Endothelial cell of umbilical vein (primary cell): ENCODE results near the gene AFP. TPM values are rescaled to one million over a fixed set of nuclear protein-coding genes. Genes with fewer than 3 reads are reported as not detected.

Experiments used
- BruUV-seq: library from RNA; stranded (reverse); fragments of 400-500 nt; replicated peaks from 2 replicates; lab custom pipeline; 2021; lab: Mats Ljungman, UMichigan
- CTCF ChIA-PET: fragments of 300-600, 350-600 bp; sonication (Branson Sonifier 250); formaldehyde crosslinking; loops from one replicate; lab custom pipeline; 2021; ENCODE audit warnings: antibody characterized with exemption, inconsistent platforms; lab: Charles Lee
- POLR2A ChIA-PET: fragments of 300-600, 350-600 bp; sonication (Branson Sonifier 250); formaldehyde crosslinking; loops from one replicate; lab custom pipeline; 2021; ENCODE audit warnings: antibody characterized with exemption, inconsistent platforms; lab: Charles Lee
- DNase-seq: peaks from one replicate; pipeline ENCODE4 v3.0.0-alpha.2; 2011; ENCODE audit warnings: low read depth, low spot score
- FAIRE-seq: peaks from 2 replicates; lab custom pipeline; 2011; peaks lifted over from hg19 to GRCh38; lab: Jason Lieb, UNC
- H2AFZ ChIP-seq: 2 replicates; pipeline ENCODE4 v1.6.0; 2012; ENCODE audit warnings: low read depth, low read length, control low read depth, inconsistent platforms
- H3K27ac ChIP-seq: 2 replicates; pipeline ENCODE4 v1.5.1; 2011; ENCODE audit warnings: low read depth, mild to moderate bottlenecking, control low read depth, low read length, moderate library complexity; ENCODE audit not compliant: insufficient read depth
- H3K27me3 ChIP-seq, 2 experiments: 2 replicates each; pipeline versions ENCODE4 v1.6.0 to v1.6.1; 2011; ENCODE audit warnings: low read length in 2 of 2, mixed read lengths in 1 of 2; ENCODE audit not compliant: control insufficient read depth in 2 of 2, insufficient read depth in 2 of 2
- H3K36me3 ChIP-seq, 2 experiments: 2 replicates in 1 of 2; 3 replicates in 1 of 2; pipeline ENCODE4 v1.5.1; 2011; ENCODE audit warnings: low read length in 2 of 2, mild to moderate bottlenecking in 1 of 2, moderate library complexity in 1 of 2; ENCODE audit not compliant: control insufficient read depth in 2 of 2, insufficient read depth in 2 of 2; ENCODE audit errors: extremely low read depth in 1 of 2
- H3K4me1 ChIP-seq: 3 replicates; pipeline ENCODE4 v1.5.1; 2011; ENCODE audit warnings: mild to moderate bottlenecking, low read length; ENCODE audit not compliant: control insufficient read depth, insufficient read depth; ENCODE audit errors: extremely low read depth
- H3K4me2 ChIP-seq: 2 replicates; pipeline ENCODE4 v1.6.1; 2011; ENCODE audit warnings: low read length, control low read depth, mixed read lengths; ENCODE audit not compliant: insufficient read depth
- H3K4me3 ChIP-seq, 3 experiments: fragments of 200-600 bp in 1 of 3; sonication (generic), shearing (Covaris generic) in 1 of 3; replicated peaks in 1 of 3; 2 replicates each; pipeline ENCODE4 v1.5.1; 2011 to 2016; ENCODE audit warnings: control low read depth in 3 of 3, low read length in 3 of 3, mild to moderate bottlenecking in 2 of 3, inconsistent platforms in 1 of 3, low read depth in 1 of 3, moderate library complexity in 1 of 3; ENCODE audit not compliant: insufficient read depth in 1 of 3
- H3K79me2 ChIP-seq: 2 replicates; pipeline ENCODE4 v1.6.0; 2012; ENCODE audit warnings: low read length, inconsistent platforms; ENCODE audit not compliant: control insufficient read depth, insufficient read depth
- H3K9ac ChIP-seq: replicated peaks from 2 replicates; pipeline ENCODE3; 2011; ENCODE audit warnings: low read length, control low read depth; ENCODE audit not compliant: insufficient read depth; ENCODE audit errors: extremely low read depth
- H3K9me1 ChIP-seq: replicated peaks from 3 replicates; pipeline ENCODE4 v1.6.0; 2011; ENCODE audit warnings: mild to moderate bottlenecking, low read length; ENCODE audit not compliant: control insufficient read depth, insufficient read depth; ENCODE audit errors: extremely low read depth
- H3K9me3 ChIP-seq: replicated peaks from 2 replicates; pipeline ENCODE4 v1.5.1; 2012; ENCODE audit warnings: low read length, inconsistent platforms; ENCODE audit not compliant: control insufficient read depth, insufficient read depth
- H4K20me1 ChIP-seq: replicated peaks from 2 replicates; pipeline ENCODE3; 2011; ENCODE audit warnings: mild to moderate bottlenecking, low read length; ENCODE audit not compliant: control insufficient read depth, insufficient read depth; ENCODE audit errors: extremely low read depth
- CTCF ChIP-seq, 2 donors: IDR thresholded peaks; 1 replicate in 1 of 2; 2 replicates in 1 of 2; pipeline ENCODE4 v1.5.1; 2011; ENCODE audit warnings: low read length in 2 of 2, mild to moderate bottlenecking in 2 of 2, moderate library complexity in 2 of 2, control low read depth in 1 of 2, inconsistent platforms in 1 of 2, low read depth in 1 of 2; ENCODE audit not compliant: insufficient read depth in 1 of 2; ENCODE audit errors: extremely low read depth in 1 of 2
- EZH2 ChIP-seq: IDR thresholded peaks from 2 replicates; pipeline ENCODE4 v1.6.1; 2012; ENCODE audit warnings: borderline replicate concordance, low read depth, mild to moderate bottlenecking, moderate library complexity, low read length, inconsistent platforms; ENCODE audit not compliant: severe bottlenecking
- FOS ChIP-seq: IDR thresholded peaks from 2 replicates; pipeline ENCODE4 v1.6.1; 2011; ENCODE audit warnings: mild to moderate bottlenecking, low read length, moderate library complexity, borderline replicate concordance; ENCODE audit not compliant: insufficient read depth
- GATA2 ChIP-seq: IDR thresholded peaks from 2 replicates; pipeline ENCODE4 v1.7.0; 2011; ENCODE audit warnings: low read depth, mild to moderate bottlenecking, moderate library complexity, mixed read lengths, low read length; ENCODE audit not compliant: insufficient read length, insufficient read depth
- JUN ChIP-seq: IDR thresholded peaks from 2 replicates; pipeline ENCODE4 v1.6.1; 2011; ENCODE audit warnings: borderline replicate concordance, low read depth; ENCODE audit not compliant: insufficient read length, insufficient read depth
- MYC ChIP-seq: IDR thresholded peaks from one replicate; pipeline ENCODE4 v1.6.1; 2011; ENCODE audit warnings: mild to moderate bottlenecking, low read depth, low read length
- POLR2A ChIP-seq: IDR thresholded peaks from 2 replicates; pipeline ENCODE4 v1.6.1; 2012; ENCODE audit warnings: low read depth, mild to moderate bottlenecking, control low read depth, low read length
- POLR2AphosphoS5 ChIP-seq: IDR thresholded peaks from 2 replicates; pipeline ENCODE4 v1.6.1; 2012; ENCODE audit warnings: low read depth, mild to moderate bottlenecking, control low read depth, low read length, moderate library complexity; ENCODE audit not compliant: insufficient read depth
- dilution Hi-C: fragments of 300-500 bp; cut with MboI; formaldehyde crosslinking; loops from one replicate; pipeline ENCODE4 v1.15.0; 2019; ENCODE audit warnings: low sequenced_read_pairs; ENCODE audit not compliant: extremely low pct_ligation_motif_present
- intact Hi-C: fragments of 100-400 bp; cut with micrococcal nuclease; formaldehyde crosslinking; loops from one replicate; pipeline ENCODE4 v1.10.0; 2022
- polyA plus RNA-seq, 4 experiments: library from polyadenylated mRNA; depleted of rRNA in 3 of 4; stranded (reverse) in 3 of 4; unstranded in 1 of 4; fragments of >200 nt; gene quantifications; 2 replicates each; pipeline versions ENCODE4 v1.2.1 to v1.2.3, GENCODE V29; 2011 to 2012; ENCODE audit warnings: missing spikeins in 1 of 4
- total RNA-seq: library from RNA; stranded (reverse); gene quantifications from 2 replicates; pipeline ENCODE4 v1.2.3, GENCODE V29; 2021
- TF ChIP-seq, protein P1 (sequence below): IDR thresholded peaks from 2 replicates; pipeline ENCODE4 v1.6.1; 2011; ENCODE audit not compliant: insufficient read depth, insufficient read length

Gene AFP
- total and polyA plus RNA-seq, 2 donors (not counting 3 experiments of a cell fraction or from before 2014, with no cell fraction given) = not detected

GRCh38 chr4:73438048-73438447 lies 2.0 kb downstream of the AFP start:
- Histone ChIP-seq H3K36me3 (no peaks in the 10 kb centered on the region), H3K4me3 (no peak overlapping the region), H3K4me1 (no peaks in the 10 kb centered on the region), H3K27ac (no peak overlapping the region), H3K9me3 (no peaks in the 10 kb centered on the region), H4K20me1 (no peaks in the 10 kb centered on the region), H3K9ac (no peak overlapping the region), H3K9me1 (no peaks in the 10 kb centered on the region), H3K4me2 (no peak overlapping the region), H2AFZ (no peak overlapping the region), H3K27me3 (peaks cover 4 to 19% of the 10 kb centered on the region in 2 experiments), H3K79me2 (no peaks in the 10 kb centered on the region)
- TF ChIP-seq FOS (no peak), POLR2AphosphoS5 (no peak), CTCF (IDR thresholded peaks at IDR 0.05; ENCODE audit: extremely low read depth in 1 of 2, insufficient read depth in 1 of 2, low read depth in 1 of 2, low read length in 2 of 2) (no peak), MYC (no peak), EZH2 (no peak), JUN (no peak), GATA2 (no peak), POLR2A (no peak)
- TF ChIP-seq, protein P1, sequence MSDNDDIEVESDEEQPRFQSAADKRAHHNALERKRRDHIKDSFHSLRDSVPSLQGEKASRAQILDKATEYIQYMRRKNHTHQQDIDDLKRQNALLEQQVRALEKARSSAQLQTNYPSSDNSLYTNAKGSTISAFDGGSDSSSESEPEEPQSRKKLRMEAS = no peak
- no peak for FAIRE-seq
- ChIA-PET CTCF (interaction anchor here (0.9 to 1.3 kb wide), 4 partner anchors 8 to 29 kb away, joined by 3 to 10 read pairs (median 4); no protein-coding TSS in a partner anchor), POLR2A (no interaction called here)
- dilution Hi-C loops (no loop called here), intact Hi-C loops (no loop called here)
- no peak for DNase-seq
- no TSS peak for BruUV-seq
